ENCODE data around the gene HS6ST2.

DNA sequence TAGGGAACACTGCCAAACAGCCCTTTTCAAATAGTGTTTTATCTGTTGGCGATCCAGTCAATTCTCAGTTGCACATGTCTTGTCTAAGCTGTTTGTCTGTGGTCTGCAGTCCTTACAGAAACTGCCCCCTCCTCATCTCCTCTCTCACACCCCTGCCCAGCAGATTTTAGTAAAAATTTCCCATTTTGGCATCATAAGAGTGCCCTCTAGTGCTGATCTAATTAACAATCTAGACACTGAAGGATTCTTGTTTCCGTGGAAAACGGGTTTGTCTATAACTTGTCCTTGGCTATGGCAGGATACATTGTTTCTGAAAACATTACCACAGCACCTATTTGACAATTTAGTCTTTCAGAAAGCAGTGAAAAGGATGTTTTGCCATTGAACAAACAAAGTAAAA, 242.4 kb downstream of the HS6ST2 start:
- TF ChIP-seq, protein P1, sequence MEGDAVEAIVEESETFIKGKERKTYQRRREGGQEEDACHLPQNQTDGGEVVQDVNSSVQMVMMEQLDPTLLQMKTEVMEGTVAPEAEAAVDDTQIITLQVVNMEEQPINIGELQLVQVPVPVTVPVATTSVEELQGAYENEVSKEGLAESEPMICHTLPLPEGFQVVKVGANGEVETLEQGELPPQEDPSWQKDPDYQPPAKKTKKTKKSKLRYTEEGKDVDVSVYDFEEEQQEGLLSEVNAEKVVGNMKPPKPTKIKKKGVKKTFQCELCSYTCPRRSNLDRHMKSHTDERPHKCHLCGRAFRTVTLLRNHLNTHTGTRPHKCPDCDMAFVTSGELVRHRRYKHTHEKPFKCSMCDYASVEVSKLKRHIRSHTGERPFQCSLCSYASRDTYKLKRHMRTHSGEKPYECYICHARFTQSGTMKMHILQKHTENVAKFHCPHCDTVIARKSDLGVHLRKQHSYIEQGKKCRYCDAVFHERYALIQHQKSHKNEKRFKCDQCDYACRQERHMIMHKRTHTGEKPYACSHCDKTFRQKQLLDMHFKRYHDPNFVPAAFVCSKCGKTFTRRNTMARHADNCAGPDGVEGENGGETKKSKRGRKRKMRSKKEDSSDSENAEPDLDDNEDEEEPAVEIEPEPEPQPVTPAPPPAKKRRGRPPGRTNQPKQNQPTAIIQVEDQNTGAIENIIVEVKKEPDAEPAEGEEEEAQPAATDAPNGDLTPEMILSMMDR (conservative IDR thresholded peaks at IDR 0.05) = peak; percentile 53
- no peak for TF ChIP-seq ZFX (IDR thresholded peaks at IDR 0.05)
